DMS 273 treated with DMSO at 0.1 percent for 48 hours (cell line): Measurements from ENCODE around the gene CARTPT.

Experiments used
- DNase-seq: peaks from one replicate; lab custom pipeline; 2025; lab: John Stamatoyannopoulos, UW

The CARTPT gene

GRCh38 chr5:71719063-71719964 is at the start of gene CARTPT:
CARTPT (plus strand) TSS chr5:71719275; CDS start chr5:71719294, 19 bp downstream.
- no peak for DNase-seq

DNA sequence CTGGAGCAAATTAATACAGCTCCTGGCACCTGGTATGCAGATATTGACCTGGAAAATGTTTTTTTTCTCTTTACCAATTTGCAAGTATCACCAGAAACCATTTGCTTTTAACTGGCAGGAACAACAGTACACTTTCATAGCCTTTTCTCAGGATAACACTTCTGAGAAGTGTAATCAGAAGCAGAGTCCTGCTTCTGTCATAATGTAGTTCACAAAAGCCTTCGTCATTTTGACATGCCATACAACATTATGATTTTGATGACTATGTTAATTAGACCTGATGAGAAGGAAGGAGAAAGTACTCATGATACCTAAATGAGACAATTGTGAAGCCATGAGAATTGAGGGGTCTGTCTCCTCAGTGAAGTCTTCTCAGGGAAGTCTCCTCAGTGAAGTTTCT is 41.1 kb upstream of the CARTPT start:
- no peak for DNase-seq

DNA sequence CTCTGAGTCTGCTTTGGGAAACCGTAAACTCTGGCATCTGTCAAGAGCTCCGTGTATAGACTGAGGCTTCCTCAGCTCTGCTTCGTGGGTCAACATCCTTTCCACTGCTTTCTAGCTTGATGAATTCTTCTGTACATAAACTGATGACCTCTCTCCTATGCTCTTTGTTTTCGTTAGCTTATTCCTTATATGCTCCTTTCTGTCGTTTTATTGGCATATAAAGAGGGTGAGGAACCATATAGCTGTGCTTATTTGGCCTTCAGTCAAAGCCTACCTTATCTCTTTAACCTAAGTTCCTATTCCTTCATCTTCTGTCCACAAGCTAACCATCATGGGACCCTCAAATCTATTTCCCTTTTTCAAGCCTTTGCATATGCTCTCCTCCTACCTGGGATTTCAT is 39.4 kb upstream of the CARTPT start:
- DNase-seq = no peak

DNA sequence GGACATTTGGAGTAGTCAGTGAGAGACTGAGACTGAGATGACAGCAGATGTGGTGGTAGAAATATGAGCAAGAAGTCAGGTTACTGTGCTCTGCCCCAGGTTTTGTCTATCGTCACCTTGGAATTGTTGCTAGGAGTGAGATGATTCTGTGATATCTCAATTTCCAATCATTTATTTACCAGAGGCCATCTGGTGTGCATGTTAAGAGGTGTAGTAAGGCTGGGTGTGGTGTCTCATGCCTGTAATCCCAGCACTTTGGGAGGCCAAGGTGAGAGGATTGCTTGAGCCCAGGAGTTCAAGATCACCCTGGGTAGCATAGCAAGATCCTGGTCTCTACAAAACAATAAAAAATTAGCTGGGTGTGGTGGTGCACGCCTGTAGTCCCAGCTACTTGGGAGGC is 38.6 kb upstream of the CARTPT start:
- no peak for DNase-seq

DNA sequence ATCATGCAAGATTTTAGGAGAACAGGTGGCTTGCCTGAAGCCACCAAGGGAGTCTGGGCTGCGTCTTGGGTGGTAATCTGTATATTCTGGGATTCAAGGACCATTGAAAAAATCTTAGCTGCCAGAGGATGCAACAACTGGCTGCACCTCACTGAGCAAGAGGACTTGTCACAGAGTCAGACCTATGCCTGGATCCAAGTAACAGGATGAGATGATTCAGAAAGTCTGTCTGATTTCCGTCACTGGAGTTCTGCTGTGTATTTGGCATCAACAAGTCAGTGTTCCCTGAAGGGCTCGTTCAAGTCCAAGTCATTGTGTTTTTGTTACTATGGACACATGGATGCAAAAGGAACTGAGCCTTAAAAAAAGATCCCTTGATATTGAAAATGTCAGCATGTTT is 37.8 kb upstream of the CARTPT start:
- no peak for DNase-seq

- no peak for DNase-seq
Observed at GRCh38 chr5:71684309-71684708, 34.8 kb upstream of the CARTPT start.

DNA sequence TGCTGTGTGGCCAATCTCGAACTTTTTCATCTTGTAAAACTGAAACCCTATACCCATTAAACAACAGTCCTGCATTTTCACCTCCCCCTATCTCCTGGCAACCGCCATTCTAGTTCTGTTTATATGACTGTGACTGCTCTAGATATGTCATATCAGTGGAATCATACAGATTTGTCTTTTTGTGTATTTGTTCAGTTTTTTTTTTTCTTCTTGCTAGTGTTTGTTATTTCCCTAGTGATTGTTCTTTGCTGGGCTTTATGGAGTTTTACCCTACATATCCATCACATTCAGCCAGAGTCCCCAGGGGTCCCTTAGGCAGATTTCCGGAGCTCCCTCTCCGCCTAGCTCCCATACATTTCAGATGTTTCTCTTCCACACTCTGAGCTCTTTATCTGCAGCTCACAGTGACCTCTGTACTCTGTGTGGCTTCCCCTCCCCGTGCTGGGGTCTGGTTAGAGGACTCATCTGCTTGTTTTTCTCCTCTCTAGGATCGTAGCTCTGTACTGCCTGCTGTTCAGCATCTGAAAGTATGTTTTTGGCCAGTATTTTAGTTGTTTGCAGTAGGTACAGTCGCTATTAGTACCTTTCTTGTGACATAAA is 25.1 kb upstream of the CARTPT start:
- peak; percentile 27 for DNase-seq

DNA sequence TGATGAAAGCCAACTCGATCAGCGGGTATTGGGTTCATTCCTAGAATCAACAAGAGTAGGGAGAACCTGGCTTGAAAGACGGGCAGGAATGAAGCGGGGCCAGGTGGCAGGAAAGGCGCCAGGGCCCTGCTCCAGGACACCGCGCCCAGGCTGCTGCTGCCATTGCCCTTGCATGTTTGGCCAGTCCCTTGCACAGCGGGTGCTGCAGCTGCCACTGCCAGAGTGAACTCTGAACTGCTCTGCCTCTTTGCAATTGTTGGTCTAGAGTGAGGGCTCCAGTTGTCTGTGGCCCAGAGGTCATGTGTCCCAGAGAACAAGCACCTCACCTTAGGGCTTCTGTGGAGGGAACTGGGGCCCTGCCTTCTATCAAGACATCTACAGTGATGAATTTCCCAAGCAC is 24.0 kb upstream of the CARTPT start:
- DNase-seq = peak; percentile 20

DNA sequence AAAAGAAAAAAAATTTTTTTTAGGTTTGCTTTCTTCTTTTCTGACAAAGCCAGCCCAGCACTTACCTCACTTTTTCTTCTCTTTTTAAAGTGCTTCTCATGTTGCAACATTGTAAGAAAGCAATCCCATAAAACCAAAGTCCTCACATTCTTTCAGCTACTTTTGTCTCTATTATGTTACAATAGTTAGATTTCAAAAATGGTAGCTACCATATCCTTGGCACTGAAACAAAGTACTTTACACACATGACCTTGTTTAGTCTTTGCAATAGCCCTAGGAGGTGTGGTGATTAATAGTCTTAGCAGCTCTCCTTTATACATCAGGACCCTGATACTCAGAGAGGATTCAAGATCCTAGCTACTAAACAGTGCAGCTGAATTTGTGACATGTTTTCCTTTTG is 23.5 kb upstream of the CARTPT start:
- DNase-seq = no peak

GRCh38 chr5:71697967-71698366 is 21.1 kb upstream of the CARTPT start:
- no peak for DNase-seq

DNA sequence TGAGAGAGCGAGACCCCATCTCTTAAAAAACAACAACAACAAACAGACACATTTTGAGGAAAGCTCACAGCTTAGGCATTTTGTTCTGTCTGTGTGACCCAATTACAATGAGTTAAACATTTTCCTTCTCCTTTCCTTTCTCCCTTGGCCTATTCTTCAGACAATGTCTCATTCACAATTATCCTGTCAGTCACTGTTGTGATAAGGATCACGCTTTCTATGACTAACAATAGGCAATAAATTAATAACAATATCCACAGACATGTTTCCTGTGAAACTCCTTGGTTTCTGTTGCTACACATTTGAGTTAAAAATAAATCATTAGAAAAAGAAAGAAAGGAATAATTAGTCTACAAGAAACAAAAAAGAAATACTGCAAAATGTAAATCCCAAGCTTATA is 19.8 kb upstream of the CARTPT start:
- DNase-seq = no peak

DNA sequence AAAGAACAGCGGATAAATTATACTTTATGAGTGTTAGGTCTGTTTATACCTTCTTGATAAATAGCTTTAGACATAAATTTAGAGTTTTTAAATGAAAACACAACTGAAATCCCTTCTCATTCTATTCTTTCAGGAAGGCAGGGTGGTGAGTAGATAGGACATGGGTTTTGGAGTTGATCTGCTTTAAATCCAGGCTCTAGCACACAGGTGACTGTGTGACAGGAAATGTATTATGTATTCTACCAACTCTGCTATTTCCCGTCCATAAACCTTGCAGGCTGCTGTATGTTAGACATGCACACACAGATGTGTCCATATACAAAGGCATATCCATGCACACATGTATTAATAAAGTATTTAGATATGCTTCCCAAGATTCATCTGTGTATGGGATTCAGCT is 19.3 kb upstream of the CARTPT start:
- DNase-seq = no peak

DNA sequence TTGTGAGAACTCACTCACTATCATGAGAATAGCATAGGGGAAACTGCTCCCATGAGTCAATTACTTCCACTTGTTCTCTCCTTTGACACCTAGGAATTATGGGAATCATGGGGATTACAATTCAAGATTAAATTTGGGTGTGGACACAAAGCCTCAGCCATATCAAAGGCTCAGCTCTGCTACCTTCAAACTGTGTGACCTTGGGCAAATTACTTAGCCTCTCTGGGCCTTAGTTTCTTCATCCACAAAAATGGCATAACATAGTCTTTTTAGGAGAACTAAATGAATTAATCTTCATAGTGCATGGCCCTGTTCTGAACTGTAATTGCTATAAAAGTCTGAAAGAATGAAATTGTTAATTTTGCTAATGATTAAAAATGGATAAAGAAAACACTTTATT is 18.3 kb upstream of the CARTPT start:
- no peak for DNase-seq

- no peak for DNase-seq
Observed at GRCh38 chr5:71701407-71701806, 17.7 kb upstream of the CARTPT start.

DNA sequence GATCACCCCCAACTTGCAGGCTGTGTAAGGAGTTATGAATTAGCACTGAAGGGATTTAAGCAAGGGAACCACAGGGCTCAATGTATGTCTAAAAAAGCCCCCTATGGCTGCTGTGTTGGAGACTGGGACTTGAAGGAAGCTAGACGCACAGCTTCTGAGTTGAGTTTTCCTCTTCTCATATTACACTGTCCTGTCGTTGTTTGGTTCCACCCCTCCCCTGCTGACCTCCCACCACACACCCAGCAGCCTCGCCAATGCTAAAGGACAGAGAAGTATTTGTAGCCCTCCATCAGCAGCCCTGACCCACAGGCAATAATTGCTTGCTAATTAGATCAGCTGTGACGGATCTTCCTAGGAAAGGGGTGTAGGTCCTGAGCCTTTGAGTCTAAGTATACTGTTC is 15.1 kb upstream of the CARTPT start:
- DNase-seq = no peak

DNA sequence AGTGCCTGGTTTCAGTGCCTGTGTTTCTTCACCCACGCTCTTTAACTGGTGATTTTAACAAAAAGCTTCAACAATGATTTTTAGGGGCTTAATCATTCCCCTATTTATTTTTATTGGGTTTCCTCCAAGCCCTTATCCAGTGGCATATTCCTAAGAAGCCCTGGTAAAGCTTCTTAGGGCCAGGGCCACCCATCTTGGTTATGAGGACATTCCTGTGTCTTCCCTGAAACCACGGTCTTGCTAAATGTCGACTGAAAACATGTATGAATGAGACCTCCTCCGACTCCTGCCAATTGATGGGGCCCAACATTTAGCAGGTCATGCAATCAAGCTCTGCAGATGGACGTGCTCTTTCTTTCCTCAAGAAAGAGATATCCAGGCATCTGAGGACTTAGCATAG is 13.7 kb upstream of the CARTPT start:
- DNase-seq = no peak

DNA sequence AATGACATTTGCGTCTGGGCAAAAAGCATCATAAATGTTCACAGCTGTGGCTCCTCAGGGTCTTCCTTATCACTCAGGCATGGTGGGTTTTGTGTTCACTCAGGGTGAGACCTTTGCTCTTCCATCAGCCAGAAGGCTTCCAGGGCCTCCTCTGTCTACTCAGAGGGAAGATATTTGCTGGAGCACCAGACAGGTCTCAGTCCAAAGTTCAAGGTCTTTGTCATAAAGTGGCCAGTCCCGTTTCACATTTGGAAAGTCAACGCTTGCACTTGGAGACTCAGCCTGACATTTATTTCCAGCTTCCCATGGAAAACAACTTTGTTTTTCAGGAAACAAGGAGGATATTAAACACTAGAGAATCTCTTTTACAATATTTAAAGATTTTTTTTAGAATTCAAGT is 12.2 kb upstream of the CARTPT start:
- DNase-seq = no peak

DNA sequence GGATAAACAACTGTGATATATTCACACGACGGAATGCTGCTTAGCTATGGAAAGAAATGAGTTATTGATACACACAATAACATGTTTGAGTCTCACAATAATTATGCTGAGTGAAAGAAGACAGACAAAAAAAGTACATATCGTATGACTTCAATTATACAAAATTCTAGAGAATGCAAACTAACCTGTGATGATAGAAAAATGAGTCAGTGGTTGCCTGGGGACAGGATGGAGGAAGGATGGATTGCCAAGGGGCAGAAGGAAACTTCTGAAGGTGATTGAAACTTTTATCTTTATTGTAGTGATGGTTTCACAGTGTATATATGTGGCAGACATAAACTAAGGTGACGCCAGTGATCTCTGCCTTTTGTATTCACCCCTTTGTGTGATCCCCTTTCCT is 7.5 kb upstream of the CARTPT start:
- no peak for DNase-seq

GRCh38 chr5:71714911-71715310 is 4.2 kb upstream of the CARTPT start:
- no peak for DNase-seq

- no peak for DNase-seq
Observed at GRCh38 chr5:71727978-71728377, 8.9 kb downstream of the CARTPT start.

DNA sequence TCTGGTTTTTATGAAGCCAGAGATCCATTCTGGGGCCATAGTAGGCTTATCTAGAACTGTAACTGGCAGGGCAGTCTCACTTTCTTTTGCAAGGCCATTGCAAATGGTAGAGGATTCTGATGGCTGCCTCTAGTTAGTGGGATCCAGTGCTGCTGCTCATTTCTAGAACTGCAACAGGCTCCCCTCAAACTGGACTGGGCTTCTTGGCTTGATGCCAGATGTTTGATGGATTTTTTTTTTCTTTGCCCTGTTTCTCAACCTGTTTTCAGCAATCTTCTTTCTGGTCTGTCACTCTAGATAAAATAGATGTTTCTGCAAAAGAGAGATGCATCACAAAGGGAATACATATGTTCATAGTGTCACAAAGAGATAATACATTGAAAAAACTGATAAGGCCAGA is 11.9 kb downstream of the CARTPT start:
- DNase-seq = no peak

DNA sequence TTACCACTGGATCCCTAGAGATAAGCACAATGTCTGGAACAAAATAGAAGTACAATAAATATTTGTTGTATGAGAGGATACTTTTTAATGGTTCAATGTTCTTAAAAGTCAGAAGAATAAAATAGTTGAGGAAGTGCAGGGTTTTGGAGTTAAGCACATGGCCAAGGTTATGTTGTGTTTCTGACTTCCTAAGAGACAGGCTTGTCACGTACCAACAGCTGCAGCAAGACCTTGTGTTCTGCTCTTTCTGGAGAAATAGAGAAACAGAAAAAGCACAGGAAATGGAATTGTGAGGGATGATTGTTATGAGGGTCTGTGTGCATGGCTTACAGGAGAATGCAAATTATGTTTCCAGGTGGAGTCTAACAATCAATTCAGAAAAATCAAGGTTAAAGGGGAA is 12.9 kb downstream of the CARTPT start:
- no peak for DNase-seq

DNA sequence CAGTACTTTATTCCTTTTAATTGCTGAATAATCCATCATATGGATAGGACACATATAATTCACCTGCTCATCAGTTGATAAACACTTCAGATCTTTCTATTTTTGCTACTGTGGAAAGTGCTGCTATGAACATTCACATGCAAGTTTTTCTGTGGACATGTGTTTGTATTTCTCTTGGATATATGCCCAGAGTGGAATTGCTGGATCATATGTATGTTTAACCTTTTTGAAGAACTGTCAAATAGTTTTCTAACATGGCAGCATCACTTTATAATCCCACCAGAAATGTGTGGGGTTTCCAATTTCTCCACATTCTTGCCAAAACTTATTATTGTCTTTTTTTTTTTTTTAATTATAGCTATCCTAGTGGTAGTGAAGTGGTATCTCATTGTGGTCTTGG is 15.1 kb downstream of the CARTPT start:
- DNase-seq = no peak
